Karpas-422 (cell line): ENCODE data around the gene PEAK3. TPM values are rescaled to one million over a fixed set of nuclear protein-coding genes. Genes with fewer than 3 reads are reported as not detected.
A peak's percentile ranks its signal among the peaks of the same experiment; 100 is the strongest.

Source experiments
- DNase-seq: peaks from one replicate; pipeline ENCODE4 v3.0.0-alpha.2; 2015
- H2AFZ ChIP-seq: fragments of 200-600 bp; sonication (generic); 2 replicates; pipeline ENCODE4 v1.6.1; 2014; ENCODE audit warnings: antibody characterized with exemption, low read length, mixed read lengths
- H3K27ac ChIP-seq: fragments of 200-600 bp; sonication (generic); 2 replicates; pipeline ENCODE4 v1.5.1; 2014; ENCODE audit warnings: mild to moderate bottlenecking, low read length, moderate library complexity
- H3K27me3 ChIP-seq: fragments of 200-600 bp; sonication (generic); 2 replicates; pipeline ENCODE4 v1.6.1; 2014; ENCODE audit warnings: low read length, mixed read lengths
- H3K36me3 ChIP-seq: fragments of 200-600 bp; sonication (generic); 2 replicates; pipeline ENCODE4 v1.6.1; 2014; ENCODE audit warnings: low read length, mixed read lengths; ENCODE audit not compliant: insufficient read depth
- H3K4me1 ChIP-seq: fragments of 200-600 bp; sonication (generic); 2 replicates; pipeline ENCODE4 v1.6.1; 2014; ENCODE audit warnings: mild to moderate bottlenecking, low read length, mixed read lengths
- H3K4me2 ChIP-seq: fragments of 200-600 bp; sonication (generic); 2 replicates; pipeline ENCODE4 v1.6.1; 2014; ENCODE audit warnings: low read length, low read depth, mild to moderate bottlenecking; ENCODE audit not compliant: poor library complexity, severe bottlenecking
- H3K4me3 ChIP-seq: fragments of 200-600 bp; sonication (generic); 2 replicates; pipeline ENCODE4 v1.5.1; 2014; ENCODE audit warnings: mild to moderate bottlenecking, antibody characterized with exemption, low read length, mixed read lengths
- H3K79me2 ChIP-seq: fragments of 200-600 bp; sonication (generic); 2 replicates; pipeline ENCODE4 v1.6.1; 2014; ENCODE audit warnings: mild to moderate bottlenecking, low read length, mixed read lengths
- H3K9ac ChIP-seq: fragments of 200-600 bp; sonication (generic); 2 replicates; pipeline ENCODE4 v1.6.0; 2014; ENCODE audit warnings: low read length
- H3K9me2 ChIP-seq: fragments of 200-600 bp; sonication (generic), shearing (Covaris generic); replicated peaks from 2 replicates; pipeline ENCODE4 v1.6.0; 2014; ENCODE audit warnings: mild to moderate bottlenecking, low read length, moderate library complexity; ENCODE audit not compliant: insufficient read depth
- H3K9me3 ChIP-seq: fragments of 300-700, 200-600 bp; sonication (generic); 2 replicates; pipeline ENCODE4 v1.6.1; 2014; ENCODE audit warnings: low read length, mixed read lengths
- H4K20me1 ChIP-seq: fragments of 200-600 bp; sonication (generic); 2 replicates; pipeline ENCODE4 v1.6.1; 2014; ENCODE audit warnings: mild to moderate bottlenecking, antibody characterized with exemption, low read length, low read depth; ENCODE audit not compliant: insufficient read depth
- total RNA-seq: library from RNA; depleted of rRNA; stranded (reverse); fragments of >200 nt; shearing (Covaris generic); gene quantifications from 2 replicates; pipeline ENCODE4 v1.2.3, GENCODE V29; 2014; ENCODE audit warnings: low replicate concordance; rRNA removed

The PEAK3 gene, protein sequence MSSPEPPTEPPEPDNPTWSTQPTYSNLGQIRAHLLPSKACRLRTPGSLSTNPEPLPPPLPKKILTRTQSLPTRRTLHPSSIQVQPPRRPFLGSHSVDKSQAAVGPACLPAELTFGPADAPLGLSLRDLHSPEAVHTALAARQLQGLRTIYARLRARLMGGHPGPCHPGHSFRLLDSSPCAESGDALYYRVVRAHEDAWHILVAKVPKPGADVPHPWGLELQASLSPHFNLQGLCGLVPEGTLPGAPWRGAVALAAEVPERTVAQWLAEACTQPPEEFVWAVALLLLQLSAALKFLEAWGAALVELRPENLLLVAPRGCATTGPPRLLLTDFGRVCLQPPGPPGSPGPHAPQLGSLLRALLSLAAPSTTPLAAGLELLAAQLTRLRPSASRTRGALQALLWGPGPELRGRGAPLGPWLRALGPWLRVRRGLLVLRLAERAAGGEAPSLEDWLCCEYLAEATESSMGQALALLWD
- not detected in 2 replicates for total RNA-seq

DNA sequence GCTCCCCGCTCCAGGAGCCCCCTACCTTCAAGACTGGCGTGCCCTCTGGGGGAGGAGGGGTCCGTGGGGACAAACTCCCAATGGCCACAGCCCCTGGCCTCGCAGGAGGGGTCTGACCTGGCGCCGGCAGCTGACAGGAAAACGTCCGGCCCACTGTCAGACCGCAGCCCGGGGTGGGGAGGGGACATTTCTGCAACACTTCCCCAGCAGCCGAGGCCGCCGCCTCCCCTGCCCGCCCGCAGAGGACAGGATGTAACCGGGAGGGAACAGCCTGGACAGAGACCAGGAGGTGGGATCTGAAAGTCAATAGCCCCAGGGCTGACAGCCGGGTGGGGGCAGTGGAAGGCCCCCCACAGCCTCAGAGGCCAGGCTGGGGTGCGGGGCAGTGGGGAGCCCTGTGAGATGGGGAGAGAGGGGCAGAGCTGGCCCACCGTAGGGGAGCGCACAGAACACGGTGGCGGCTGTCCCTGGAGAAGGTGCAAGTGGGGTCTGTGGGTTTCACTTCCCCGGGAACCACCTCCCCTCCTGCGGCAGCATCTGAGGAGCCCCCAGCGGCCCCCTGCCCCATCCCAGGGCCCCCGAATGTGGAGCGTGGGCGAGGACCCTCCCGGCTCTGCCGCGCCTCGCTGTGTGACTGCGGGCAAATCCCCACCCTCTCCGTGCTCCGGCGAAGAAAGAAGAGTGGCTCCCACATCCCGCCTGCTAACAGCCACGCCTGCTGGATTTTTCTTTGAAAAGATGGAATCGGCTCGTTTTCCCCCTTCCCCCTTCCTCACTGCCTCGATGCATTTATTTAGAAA, at the start of gene PEAK3:
TSS of gene PEAK3 (minus strand) at position 114 of the 800 bp plus-strand sequence. CDS start 1,244 bp downstream, outside the sequence.
- Histone ChIP-seq H3K4me2 (no peak within 1 kb of the TSS), H3K4me3 (no peak within 1 kb of the TSS), H4K20me1 (peaks cover 7% of the 10 kb centered on the region; the same call in 1 of the 2 replicates), H3K27ac (no peak within 1 kb of the TSS), H3K79me2 (no peaks in the 10 kb centered on the region), H3K9me3 (no peaks in the 10 kb centered on the region), H3K36me3 (no peaks in the 10 kb centered on the region), H2AFZ (no peak within 1 kb of the TSS), H3K4me1 (no peaks in the 10 kb centered on the region), H3K9ac (no peak within 1 kb of the TSS), H3K9me2 (no peaks in the 10 kb centered on the region), H3K27me3 (no peaks in the 10 kb centered on the region)
- no peak for DNase-seq

DNA sequence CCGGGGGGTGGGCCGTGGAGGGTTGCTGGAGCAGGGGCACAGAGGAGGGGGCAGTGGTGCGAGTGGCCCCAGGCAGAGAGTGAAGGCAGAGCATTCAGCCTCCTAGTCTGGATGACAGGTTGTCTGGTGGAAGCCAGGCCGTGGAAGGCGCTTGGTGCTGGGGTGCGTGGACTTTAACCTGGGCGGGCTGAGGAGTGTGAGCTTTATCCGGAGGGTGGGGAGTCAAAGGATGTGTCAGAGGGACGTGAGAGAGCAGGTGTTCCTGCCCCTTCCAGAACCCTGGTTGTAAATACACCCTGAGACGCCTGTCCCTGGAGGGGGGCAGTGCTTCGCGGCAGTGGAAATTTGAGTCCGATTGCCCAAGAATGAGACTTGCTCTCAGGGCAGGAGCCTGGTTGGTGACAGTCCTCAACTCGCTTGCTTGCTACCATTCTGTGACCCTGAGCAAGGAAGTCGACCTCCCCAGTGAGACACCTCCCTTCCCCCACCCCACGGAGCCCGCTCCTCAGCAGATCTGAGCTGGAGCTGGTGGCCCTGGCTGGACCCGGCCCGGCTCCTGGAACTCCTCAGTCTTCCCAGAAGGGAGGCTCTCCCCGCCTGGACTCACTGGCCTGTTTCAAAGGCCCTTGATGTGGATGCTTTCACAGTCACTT, 48.8 kb upstream of the PEAK3 start:
- peaks cover 88% of the 10 kb centered on the region for H3K79me2 ChIP-seq
- no peaks in the 10 kb centered on the region for H3K9me2 ChIP-seq
- H3K4me1 ChIP-seq = peaks cover 47% of the 10 kb centered on the region
- DNase-seq = no peak
- H3K36me3 ChIP-seq = 0 out of 2 replicates have a peak, but pooled peaks cover 7% of the 10 kb centered on the region
- H2AFZ ChIP-seq = no peak overlapping the region
- H3K9ac ChIP-seq = peak overlapping the region; percentile 13; the same call in 1 of the 2 replicates
- no peaks in the 10 kb centered on the region for H3K27me3 ChIP-seq
- no peak overlapping the region; the same call in 1 of the 2 replicates for H3K4me3 ChIP-seq
- peak overlapping the region; percentile 84 for H3K4me2 ChIP-seq
- H3K27ac ChIP-seq = peak overlapping the region; percentile 77; the same call in 1 of the 2 replicates
- peaks cover 12% of the 10 kb centered on the region; the same call in 1 of the 2 replicates for H4K20me1 ChIP-seq
- H3K9me3 ChIP-seq = peaks cover 5% of the 10 kb centered on the region; the same call in 1 of the 2 replicates

DNA sequence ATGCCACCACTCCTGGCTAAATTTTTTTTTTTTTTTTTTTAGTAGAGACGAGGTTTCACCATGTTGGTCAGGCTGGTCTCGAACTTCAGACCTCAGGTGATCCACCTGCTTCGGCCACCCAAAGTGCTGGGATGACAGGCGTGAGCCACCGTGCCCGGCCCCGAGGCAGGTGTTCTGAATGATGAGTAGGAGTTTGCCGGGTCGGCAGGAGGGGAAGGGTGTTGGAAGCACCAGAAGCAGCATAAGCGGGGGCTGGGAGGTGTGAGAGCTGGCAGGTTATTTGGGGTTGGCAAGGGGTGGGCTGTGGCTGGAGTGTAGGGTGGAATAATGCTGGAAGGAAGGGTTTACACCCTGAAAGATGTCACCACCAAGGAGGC, 48.3 kb upstream of the PEAK3 start:
- H3K4me2 ChIP-seq = peak overlapping the region; percentile 85
- peaks cover 83% of the 10 kb centered on the region for H3K79me2 ChIP-seq

DNA sequence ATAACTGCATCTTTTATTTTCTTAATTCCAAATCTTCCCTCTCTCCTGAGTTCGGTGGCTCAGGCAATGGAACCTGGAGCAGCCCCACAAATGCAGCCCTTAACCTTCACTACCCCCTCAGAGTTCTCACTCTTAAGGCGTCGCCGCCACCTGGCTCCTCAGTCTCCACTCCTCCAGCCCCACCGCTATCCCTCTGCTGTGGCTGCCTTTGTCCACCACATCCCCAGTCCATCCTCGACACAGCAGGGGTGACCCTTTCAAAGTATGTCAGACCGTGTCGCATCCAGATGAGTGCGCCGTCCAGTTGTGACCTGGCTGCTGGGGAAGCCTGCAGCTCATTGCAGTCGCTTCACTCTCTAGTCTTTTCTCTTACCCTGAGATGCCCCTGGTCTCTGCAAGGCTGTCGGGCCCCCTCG, 47.5 kb upstream of the PEAK3 start:
- peak overlapping the region; percentile 85 for H3K4me2 ChIP-seq
- no peaks in the 10 kb centered on the region for H3K27me3 ChIP-seq
- DNase-seq = no peak
- peaks cover 47% of the 10 kb centered on the region for H3K4me1 ChIP-seq
- H3K4me3 ChIP-seq = peak overlapping the region; percentile 97
- H3K36me3 ChIP-seq = 0 out of 2 replicates have a peak, but pooled peaks cover 7% of the 10 kb centered on the region
- peaks cover 1% of the 10 kb centered on the region; the same call in 1 of the 2 replicates for H3K9me3 ChIP-seq
- no peaks in the 10 kb centered on the region for H3K9me2 ChIP-seq
- peaks cover 17% of the 10 kb centered on the region; the same call in 1 of the 2 replicates for H4K20me1 ChIP-seq
- peak overlapping the region; percentile 64; the same call in 1 of the 2 replicates for H3K27ac ChIP-seq
- H3K79me2 ChIP-seq = peaks cover 82% of the 10 kb centered on the region
- peak overlapping the region; percentile 99 for H3K9ac ChIP-seq
- H2AFZ ChIP-seq = no peak overlapping the region

More for the DNA sequence above, 48.3 kb upstream of the PEAK3 start:
- H3K9ac ChIP-seq = 0 out of 2 replicates have a peak overlapping the region, but pooled peaks have one; percentile 13
- H3K4me3 ChIP-seq = no peak overlapping the region; the same call in 1 of the 2 replicates
- H3K9me3 ChIP-seq = peaks cover 5% of the 10 kb centered on the region; the same call in 1 of the 2 replicates
- no peak overlapping the region for H3K27ac ChIP-seq
- H3K36me3 ChIP-seq = 0 out of 2 replicates have a peak, but pooled peaks cover 7% of the 10 kb centered on the region
- peaks cover 47% of the 10 kb centered on the region for H3K4me1 ChIP-seq
- H3K27me3 ChIP-seq = no peaks in the 10 kb centered on the region
- H4K20me1 ChIP-seq = peaks cover 16% of the 10 kb centered on the region; the same call in 1 of the 2 replicates
- no peaks in the 10 kb centered on the region for H3K9me2 ChIP-seq
- H2AFZ ChIP-seq = no peak overlapping the region
- DNase-seq = no peak

DNA sequence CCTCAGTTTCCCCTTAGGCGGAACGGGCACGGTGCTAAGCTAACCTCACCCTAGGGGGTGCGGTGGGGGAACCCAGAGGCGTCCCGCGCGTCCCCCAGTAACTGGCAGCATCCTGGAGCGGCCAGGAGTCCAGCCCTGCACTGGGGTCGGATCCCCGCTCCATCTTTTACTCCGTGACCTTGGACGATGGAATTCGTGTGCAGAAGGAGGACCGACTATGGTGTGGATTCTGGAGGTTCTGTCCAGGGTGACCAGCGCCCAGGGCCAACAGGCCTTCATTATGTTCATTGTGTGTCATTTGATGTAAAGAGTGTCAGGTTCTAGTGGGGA, 47.1 kb upstream of the PEAK3 start:
- Histone ChIP-seq H3K4me3 (peak overlapping the region; percentile 97), H3K4me2 (peak overlapping the region; percentile 85), H3K4me1 (peaks cover 47% of the 10 kb centered on the region)

DNA sequence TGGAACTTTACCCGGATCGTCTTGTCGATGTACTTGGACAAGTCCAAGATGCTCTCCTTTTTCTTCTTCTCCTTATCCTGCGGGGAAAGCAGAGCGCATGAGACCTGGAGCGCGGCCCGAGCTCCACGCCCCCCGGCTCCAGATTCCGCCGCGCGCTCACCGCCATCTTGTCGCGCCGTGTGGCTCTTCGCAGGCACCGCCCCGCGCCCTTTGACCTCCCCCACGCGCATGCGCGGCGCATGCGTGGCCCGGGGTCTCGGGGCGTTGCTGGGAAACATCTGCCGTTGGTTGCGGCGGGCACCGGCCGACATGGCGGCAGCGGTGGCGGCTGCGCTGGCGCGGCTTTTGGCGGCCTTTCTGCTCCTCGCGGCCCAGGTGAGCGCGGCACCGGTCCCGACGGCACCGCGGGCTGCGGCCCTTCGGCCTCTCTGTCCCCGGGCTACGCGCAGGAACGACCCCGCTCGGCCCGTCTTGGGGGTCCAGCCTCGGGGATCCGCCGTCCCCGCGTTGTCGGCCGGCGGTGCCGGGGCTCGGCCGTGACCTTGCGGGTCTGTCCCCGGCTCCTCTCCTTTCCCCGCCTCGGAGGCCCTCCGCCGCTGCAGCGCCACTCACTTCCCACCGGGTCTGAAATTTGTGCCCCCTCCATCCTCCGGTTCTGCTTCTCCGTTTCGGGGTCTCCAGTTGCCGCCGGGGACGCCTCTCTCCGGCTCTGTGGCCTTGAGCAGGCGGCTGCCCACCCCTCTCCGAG, 46.6 kb upstream of the PEAK3 start, which contains the start of the genes LSM7 and SPPL2B:
TSS of gene LSM7 (minus strand) at position 186 of the 748 bp plus-strand sequence. CDS start at position 166, 20 bp downstream.
TSS of gene SPPL2B (plus strand) at position 284 of the 748 bp plus-strand sequence. CDS start at position 310, 26 bp downstream.
- peak within 1 kb of the TSS; percentile 64 for H3K27ac ChIP-seq
- peaks cover 47% of the 10 kb centered on the region for H3K4me1 ChIP-seq
- H2AFZ ChIP-seq = no peak within 1 kb of the TSS
- H3K36me3 ChIP-seq = 0 out of 2 replicates have a peak, but pooled peaks cover 2% of the 10 kb centered on the region
- H3K4me2 ChIP-seq = peak within 1 kb of the TSS; percentile 85
- H3K9me3 ChIP-seq = no peaks in the 10 kb centered on the region
- H4K20me1 ChIP-seq = peaks cover 17% of the 10 kb centered on the region; the same call in 1 of the 2 replicates
- peaks cover 73% of the 10 kb centered on the region for H3K79me2 ChIP-seq
- peak within 1 kb of the TSS; percentile 99 for H3K9ac ChIP-seq
- peak within 1 kb of the TSS; percentile 97 for H3K4me3 ChIP-seq
- no peaks in the 10 kb centered on the region for H3K9me2 ChIP-seq
- H3K27me3 ChIP-seq = no peaks in the 10 kb centered on the region
- peak; percentile 97 for DNase-seq

More for the DNA sequence above, 47.1 kb upstream of the PEAK3 start:
- H2AFZ ChIP-seq = no peak overlapping the region
- no peaks in the 10 kb centered on the region for H3K9me3 ChIP-seq
- H3K9ac ChIP-seq = peak overlapping the region; percentile 99
- H3K27ac ChIP-seq = peak overlapping the region; percentile 64; the same call in 1 of the 2 replicates
- 0 out of 2 replicates have a peak, but pooled peaks cover 7% of the 10 kb centered on the region for H3K36me3 ChIP-seq
- DNase-seq = peak; percentile 52
- no peaks in the 10 kb centered on the region for H3K27me3 ChIP-seq
- H3K79me2 ChIP-seq = peaks cover 78% of the 10 kb centered on the region
- H4K20me1 ChIP-seq = peaks cover 17% of the 10 kb centered on the region; the same call in 1 of the 2 replicates
- no peaks in the 10 kb centered on the region for H3K9me2 ChIP-seq
